ENCODE results near the gene CACNA1D.
A peak's percentile ranks its signal among the peaks of the same experiment; 100 is the strongest.

Gene CACNA1D

DNA sequence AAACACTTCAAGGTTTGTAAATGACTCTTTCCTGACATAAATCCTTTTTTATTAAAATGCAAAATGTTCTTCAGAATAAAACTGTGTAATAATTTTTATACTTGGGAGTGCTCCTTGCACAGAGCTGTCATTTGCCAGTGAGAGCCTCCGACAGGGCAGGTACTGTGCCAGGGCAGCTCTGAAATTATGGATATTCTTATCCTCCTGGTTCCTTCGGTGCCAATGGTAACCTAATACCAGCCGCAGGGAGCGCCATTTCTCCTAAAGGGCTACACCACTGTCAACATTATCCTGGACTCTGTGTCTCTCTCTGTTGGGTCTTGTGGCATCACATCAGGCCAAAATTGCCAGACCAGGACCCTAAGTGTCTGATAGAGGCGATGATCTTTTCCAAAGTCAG lies 318.8 kb downstream of the CACNA1D start:
- no peak for DNase-seq (ENCODE audit: low spot score)
- no peak overlapping the region for H3K4me3 ChIP-seq
- no peak for TF ChIP-seq CTCF (IDR thresholded peaks at IDR 0.05)
- no peak overlapping the region for H3K27ac ChIP-seq

DNA sequence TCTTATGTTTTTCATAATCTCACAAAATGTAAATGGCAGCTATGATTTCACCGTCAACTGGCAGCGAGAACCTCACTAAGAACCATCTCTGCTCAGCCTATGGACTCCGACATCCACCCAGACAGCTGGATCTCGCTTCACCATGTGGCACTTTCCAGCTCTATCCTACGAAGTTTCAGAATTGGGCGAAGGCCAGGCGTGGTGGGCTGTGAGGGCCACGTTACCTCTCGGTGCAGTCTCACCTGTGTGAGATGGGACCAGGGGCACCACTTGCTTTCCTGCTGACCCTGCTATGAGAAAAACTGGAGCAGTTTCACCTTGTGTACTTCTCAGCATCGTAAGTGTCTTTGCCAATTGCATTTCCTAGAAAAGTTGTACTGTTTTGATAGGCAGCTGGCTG lies 319.5 kb downstream of the CACNA1D start:
- Histone ChIP-seq H3K27ac (no peak overlapping the region), H3K4me3 (no peak overlapping the region)
- no peak for TF ChIP-seq CTCF (IDR thresholded peaks at IDR 0.05)
- peak; percentile 63 for DNase-seq (ENCODE audit: low spot score)

DNA sequence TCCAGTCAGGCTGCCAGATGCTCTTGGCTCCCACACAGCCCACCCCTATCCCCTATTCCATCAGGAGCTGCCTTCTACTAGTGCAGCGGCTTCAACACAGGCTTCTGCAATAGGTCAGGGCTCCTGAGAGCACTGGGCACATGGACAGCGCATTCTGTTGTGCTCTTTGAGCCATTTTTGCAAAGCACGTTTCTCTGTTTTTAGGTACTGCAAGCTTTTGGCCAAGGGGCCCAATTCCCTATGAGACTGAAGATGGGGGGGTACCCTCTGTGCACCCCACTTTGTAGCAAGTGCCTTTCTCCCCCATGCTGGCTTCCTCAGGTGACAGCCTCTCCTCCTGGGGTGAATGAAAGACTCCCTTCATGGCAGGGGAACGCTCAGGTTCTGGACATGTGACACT lies 320.7 kb downstream of the CACNA1D start:
- TF ChIP-seq CTCF (IDR thresholded peaks at IDR 0.05): no peak
- no peak overlapping the region for H3K27ac ChIP-seq
- DNase-seq (ENCODE audit: low spot score): peak; percentile 29

GRCh38 chr3:53815651-53816050 lies 321.2 kb downstream of the CACNA1D start:
- DNase-seq (ENCODE audit: low spot score): peak; percentile 21
- no peak for TF ChIP-seq CTCF (IDR thresholded peaks at IDR 0.05)
- Histone ChIP-seq H3K27ac (no peak overlapping the region), H3K4me3 (no peak overlapping the region)

More for the DNA sequence above, 320.7 kb downstream of the CACNA1D start:
- H3K4me3 ChIP-seq: no peak overlapping the region

DNA sequence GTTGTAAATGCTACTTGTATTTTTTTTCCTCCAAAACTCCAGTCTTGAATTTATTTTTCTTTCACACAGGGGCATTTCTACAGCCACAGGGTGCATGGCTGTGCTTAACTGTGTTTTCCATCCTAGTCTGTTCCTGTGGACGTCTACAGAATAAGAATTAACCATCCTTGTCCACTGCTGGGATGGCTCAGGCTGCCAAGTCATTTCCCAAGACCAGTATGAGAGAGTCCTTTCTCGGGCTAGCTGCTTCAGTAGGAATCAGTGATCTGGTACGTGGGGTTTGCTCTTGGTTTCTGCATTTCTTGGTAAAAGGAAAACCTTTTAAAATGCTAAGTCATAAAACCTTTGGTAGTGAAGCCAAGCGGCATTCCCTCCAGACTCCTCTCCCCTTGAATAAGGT lies 322.0 kb downstream of the CACNA1D start:
- no peak for TF ChIP-seq CTCF (IDR thresholded peaks at IDR 0.05)
- Histone ChIP-seq H3K27ac (no peak overlapping the region), H3K4me3 (no peak overlapping the region)
- peak; percentile 24 for DNase-seq (ENCODE audit: low spot score)

DNA sequence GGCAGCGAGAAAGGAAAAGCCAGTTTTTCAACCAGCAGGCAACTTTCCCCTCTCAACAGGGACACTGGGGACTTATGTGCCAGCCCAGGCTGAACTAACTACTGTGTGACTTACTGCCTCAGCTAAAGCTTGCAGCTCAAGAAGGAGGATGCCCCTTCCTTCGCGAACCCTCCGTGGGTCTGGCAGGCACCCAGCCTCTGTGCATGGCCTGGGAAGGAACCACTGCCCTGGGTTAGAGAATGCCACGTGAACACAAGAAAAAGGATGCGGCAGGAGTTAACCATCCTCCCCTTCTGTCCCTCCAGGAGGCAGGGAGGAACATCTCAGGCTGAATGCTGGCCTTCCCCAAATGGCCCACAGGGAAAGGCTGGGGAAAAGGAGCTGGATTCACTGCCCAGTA lies 322.8 kb downstream of the CACNA1D start:
- no peak for TF ChIP-seq CTCF (IDR thresholded peaks at IDR 0.05)
- no peak overlapping the region for H3K27ac ChIP-seq
- DNase-seq (ENCODE audit: low spot score): peak; percentile 57
- no peak overlapping the region for H3K4me3 ChIP-seq

DNA sequence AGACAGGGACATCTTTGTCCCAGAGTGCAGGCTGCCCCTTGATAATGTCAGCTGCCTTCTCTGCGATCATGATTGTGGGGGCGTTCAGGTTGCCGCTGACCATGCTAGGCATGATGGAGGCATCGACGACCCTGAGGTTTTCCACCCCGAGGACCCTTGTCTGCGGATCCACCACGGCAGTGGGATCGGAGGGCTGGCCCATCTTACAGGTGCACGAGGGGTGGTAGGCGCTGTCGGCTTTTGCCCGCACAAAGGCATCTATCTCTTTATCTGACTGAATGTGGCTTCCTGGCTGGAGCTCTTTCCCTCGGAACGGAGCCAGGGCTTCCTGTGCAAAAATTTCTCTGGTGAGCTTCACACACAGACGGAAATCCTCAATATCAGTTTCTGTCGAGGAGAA lies 323.4 kb downstream of the CACNA1D start:
- H3K27ac ChIP-seq: no peak overlapping the region
- peak; percentile 64 for DNase-seq (ENCODE audit: low spot score)
- no peak overlapping the region for H3K4me3 ChIP-seq
- no peak for TF ChIP-seq CTCF (IDR thresholded peaks at IDR 0.05)

All from coronary artery (tissue), 2 donors.